Stimulated activated CD8-positive, alpha-beta memory T cell treated with anti-CD3 and anti-CD28 coated beads, Interleukin-7, amount 100 ng/mL, for 4 hours (primary cell): ENCODE measurements around the gene BHLHE40.

ENCODE experiments used
- DNase-seq, 2 donors: peaks; one replicate each; pipeline ENCODE4 v3.0.0-alpha.2; 2020; ENCODE audit warnings: low read depth in 2 of 2

The BHLHE40 gene

GRCh38 chr3:4983739-4984510 is 4.7 kb downstream of the BHLHE40 start:
- peak; percentile 73 to 75 for DNase-seq

- no peak for DNase-seq
Measured at GRCh38 chr3:4984511-4984864, 5.3 kb downstream of the BHLHE40 start.

- DNase-seq = no peak
Measured at GRCh38 chr3:4985330-4986174, 6.3 kb downstream of the BHLHE40 start.

- no peak for DNase-seq
Measured at GRCh38 chr3:4986175-4986781, 7.0 kb downstream of the BHLHE40 start.

DNA sequence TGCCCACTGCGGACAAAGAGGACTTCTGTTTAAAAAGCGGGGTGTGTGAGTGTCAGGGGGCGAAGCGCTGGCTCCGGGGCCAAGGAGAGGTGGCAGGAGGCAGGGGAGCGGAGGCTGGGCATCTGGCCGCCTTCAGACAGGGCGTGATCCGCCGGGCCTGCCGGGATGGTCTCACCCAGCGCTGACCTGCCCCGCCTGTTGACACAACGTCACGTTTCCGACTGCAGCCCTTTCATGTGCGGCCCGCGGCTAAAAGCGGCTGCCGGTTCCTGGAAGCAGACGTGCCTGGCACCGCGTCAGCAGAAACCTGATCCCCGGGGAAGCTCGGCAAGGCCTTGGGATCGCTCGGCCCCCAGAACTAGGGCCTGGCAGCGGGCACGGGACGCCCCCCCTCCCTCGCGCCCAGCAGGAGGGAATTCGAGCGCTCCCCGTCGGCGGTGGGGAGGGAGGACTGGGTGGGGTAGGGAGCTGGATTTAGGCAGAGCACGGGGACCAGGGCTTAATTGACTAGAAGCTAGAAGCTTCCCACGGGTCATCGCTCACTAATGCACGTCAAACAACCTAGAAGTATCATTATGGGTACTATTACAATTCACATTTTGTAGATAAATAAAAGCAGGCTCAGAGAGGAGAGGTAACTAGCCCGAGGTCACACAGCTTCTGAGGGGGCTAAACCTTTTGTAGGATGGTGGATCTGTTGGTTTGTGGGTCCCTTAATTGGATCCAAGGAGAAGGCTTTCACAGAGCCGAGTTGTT is 7.7 kb downstream of the BHLHE40 start:
- peak in 1 of 2 donors; percentile 67 for DNase-seq

DNA sequence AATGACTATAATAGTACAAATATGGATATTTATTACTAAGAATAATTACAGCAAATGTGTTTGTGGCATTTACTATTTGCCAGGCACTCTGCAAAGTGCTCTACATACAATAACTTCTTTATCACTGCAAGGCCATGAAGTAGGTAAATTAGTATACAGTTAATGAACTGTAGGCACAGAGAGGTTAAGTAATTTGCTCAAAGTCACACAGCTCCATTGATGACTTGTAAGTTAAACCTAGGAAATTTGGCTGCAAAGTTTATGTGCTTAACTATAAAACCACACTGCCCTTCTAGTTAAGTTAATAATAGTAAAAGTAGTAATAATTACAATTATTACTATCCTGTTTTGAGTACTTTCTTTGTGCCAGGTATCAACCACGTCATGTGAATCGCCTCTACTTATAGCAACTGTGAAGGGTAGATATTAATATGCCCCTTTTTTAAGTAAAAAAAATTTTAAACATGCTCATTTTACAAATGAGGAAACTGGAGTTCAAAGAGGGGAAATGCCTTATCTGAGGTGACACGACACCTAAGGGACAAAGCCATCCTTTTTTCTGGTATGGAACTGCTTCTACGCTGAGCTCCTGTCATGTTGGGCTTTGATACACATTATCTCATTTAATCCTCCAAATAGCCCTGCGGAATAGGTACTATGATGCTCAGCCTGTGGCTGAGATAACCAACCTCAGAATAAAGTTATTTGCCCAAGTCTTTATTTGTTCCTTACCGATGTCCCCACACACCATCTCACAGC is 8.5 kb downstream of the BHLHE40 start:
- DNase-seq = no peak

- no peak for DNase-seq
Measured at GRCh38 chr3:4988983-4989834, 10.0 kb downstream of the BHLHE40 start.

DNA sequence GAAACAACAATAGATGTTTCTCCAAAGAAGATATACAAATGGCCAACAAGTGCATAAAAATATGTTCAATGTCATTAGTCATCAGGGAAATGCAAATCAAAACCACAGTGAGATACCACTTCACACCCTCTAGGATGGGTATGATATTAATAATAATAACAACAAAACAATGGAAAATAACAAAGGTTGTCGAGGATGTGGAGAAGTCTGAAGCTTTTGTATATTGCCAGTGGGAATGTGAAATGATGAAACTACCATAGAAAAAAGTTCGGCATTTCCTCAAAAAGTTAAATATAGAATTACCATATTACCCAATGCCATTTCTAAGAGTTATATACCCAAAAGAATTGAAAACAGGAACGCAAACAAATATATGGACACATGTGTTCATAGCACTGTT is 10.8 kb downstream of the BHLHE40 start:
- no peak for DNase-seq

DNA sequence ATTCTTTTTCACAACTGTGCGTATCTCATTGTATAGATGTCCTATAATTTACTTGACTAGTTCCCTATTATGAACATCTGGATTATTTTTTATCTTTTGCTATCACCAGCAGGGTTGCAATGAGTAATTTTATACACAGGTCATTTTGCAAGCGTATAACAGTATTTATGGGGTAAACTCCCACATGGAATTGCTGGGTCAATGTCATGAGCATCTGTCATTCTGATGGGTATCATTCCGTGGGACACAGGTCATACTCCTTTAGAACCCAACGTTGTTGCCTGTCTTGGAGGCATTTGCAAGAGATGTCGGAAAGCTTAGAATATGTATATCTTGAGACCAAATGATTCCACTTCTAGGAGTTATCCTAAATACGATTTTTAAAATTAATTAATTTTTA is 12.9 kb downstream of the BHLHE40 start:
- no peak for DNase-seq

GRCh38 chr3:4993276-4994143 is 14.3 kb downstream of the BHLHE40 start:
- DNase-seq = no peak

GRCh38 chr3:4994144-4994730 is 15.0 kb downstream of the BHLHE40 start:
- no peak for DNase-seq

DNA sequence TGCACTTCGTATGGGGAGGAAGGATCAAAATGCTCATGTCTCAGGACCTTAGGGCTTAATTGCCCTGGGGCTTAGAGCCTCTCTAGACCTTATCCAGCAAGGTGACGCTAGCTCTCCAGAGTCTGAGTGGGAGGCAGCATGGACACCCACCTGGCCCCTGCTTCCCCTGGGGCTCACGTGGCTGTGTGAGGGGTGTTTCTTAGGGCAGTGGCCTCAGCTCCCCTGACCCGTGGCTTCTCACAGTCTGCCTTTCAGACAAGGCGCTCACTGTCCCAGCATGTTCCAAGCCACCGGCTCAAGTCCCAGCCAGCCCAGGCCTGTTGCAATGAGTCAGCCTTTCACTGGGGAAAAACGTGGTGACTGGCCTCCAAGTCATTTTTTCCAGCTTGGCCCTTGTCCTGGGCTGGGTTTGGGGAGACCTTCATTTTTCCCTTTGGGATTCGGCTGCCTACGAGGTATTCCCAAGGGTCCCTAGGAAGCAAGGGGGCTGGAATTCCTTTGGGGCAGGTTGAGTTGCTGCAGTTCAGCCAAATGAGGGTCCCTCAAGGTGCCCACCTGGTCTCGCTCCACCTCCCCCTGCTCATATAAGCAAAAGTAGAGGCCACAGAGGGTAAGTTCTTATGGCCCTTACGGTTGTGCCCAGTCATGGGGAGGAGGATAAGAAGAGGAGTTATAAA is 15.7 kb downstream of the BHLHE40 start:
- DNase-seq = no peak

DNA sequence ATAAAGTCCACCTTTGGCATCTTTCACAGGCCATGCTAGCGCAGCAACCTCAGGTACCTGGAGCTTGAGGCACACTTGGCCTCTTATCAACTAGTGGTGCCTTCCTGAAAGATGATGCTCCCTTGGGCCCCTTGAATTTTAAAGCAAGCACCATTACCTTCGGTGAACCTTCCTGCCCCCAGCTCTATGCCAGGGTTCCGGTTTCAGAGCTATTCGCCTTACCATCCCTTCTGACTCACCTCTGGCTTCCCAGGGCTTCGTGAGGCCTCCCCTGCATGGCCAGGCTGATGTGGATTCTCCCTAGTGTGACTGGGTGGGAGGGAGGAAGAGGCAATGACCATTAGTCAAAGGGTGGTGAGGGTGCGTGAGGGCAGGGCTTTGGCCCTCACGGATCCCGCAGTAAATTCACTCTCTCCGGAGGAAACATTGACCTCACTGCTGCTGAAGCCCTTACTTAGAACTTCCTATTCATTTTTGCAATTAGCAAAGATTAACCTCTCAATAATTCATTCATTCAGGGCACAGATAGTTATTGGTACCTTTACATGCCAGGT is 16.3 kb downstream of the BHLHE40 start:
- no peak for DNase-seq

- no peak for DNase-seq
Measured at GRCh38 chr3:4996223-4996765, 17.1 kb downstream of the BHLHE40 start.

- DNase-seq = no peak
Measured at GRCh38 chr3:4996771-4997291, 17.6 kb downstream of the BHLHE40 start.

- no peak for DNase-seq
Measured at GRCh38 chr3:4997946-4998345, 18.7 kb downstream of the BHLHE40 start.

DNA sequence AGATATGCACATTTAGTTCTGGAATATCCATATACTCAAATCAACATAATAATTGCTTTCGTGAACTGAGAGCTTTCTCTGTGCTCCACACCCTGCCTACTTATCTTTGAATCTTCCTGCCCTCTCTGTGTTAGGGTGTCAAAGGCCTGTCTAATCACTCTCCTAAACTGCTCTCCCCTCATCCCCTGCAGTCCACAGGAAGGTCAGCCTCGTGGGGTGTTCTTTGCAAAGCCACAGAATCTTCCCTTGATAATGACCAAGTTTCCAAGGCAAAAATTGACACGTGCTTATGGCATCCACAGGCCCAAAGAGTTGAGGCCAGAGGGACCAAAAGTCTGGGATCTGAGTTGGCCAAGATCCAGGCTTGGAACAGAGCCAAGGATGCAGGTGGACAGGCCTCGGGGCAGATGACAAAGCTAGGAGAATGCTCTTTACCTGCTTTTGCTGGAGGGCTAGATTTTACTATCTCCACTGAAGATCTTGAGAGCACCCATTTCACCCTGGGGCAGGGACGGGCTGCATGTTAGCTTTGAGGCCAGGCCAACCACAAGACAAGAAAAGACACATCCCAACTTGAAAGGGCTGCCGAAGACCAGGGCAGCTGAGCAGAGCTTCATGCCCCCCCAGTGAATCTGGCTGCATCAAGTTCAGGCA is 20.4 kb downstream of the BHLHE40 start:
- DNase-seq = no peak
